Natural killer cell (primary cell): ENCODE data around the gene CERK. TPM values are rescaled to one million over a fixed set of nuclear protein-coding genes. Genes with fewer than 3 reads are reported as not detected.

Experiments used
- ATAC-seq, 3 donors: fragments of 150-1000 bp in 2 of 3; fragments of 200-7000 bp in 1 of 3; cut with Tn5 transposase; 1 replicate in 1 of 3; 2 replicates in 2 of 3; pipeline ENCODE4 v1.10.0; 2021; ENCODE audit warnings: mild to moderate bottlenecking in 2 of 3, moderate library complexity in 2 of 3
- DNase-seq, 2 donors: peaks; one replicate each; pipeline versions ENCODE4 v3.0.0 to v3.0.0-alpha.2; 2013 to 2021; ENCODE audit warnings: mixed read lengths in 1 of 2
- H3K27ac ChIP-seq: one replicate; pipeline ENCODE4 v1.5.1; 2013; ENCODE audit warnings: mild to moderate bottlenecking, low read length
- H3K27me3 ChIP-seq: one replicate; pipeline ENCODE4 v1.6.1; 2013; ENCODE audit warnings: low read length; ENCODE audit not compliant: control insufficient read depth, insufficient read depth
- H3K36me3 ChIP-seq: one replicate; pipeline ENCODE4 v1.6.1; 2013; ENCODE audit warnings: low read length; ENCODE audit not compliant: control insufficient read depth, insufficient read depth
- H3K4me1 ChIP-seq: one replicate; pipeline ENCODE4 v1.6.1; 2013; ENCODE audit warnings: low read length; ENCODE audit not compliant: control insufficient read depth, insufficient read depth
- H3K4me3 ChIP-seq: one replicate; pipeline ENCODE4 v1.5.1; 2013; ENCODE audit warnings: low read length
- H3K9me3 ChIP-seq: one replicate; pipeline ENCODE4 v1.6.1; 2013; ENCODE audit warnings: low read length; ENCODE audit not compliant: control insufficient read depth, insufficient read depth
- H3K27ac Mint-ChIP-seq, 2 donors: one replicate each; pipeline ENCODE4 v1.8.0; 2022; ENCODE audit warnings: mild to moderate bottlenecking in 2 of 2, mixed read lengths in 2 of 2, moderate library complexity in 1 of 2
- H3K27me3 Mint-ChIP-seq, 2 donors: one replicate each; pipeline ENCODE4 v1.8.0; 2022; ENCODE audit warnings: low read depth in 2 of 2, mixed read lengths in 2 of 2
- H3K36me3 Mint-ChIP-seq: one replicate; pipeline ENCODE4 v1.8.0; 2022; ENCODE audit warnings: mixed read lengths
- H3K4me1 Mint-ChIP-seq, 2 donors: one replicate each; pipeline ENCODE4 v1.8.0; 2022; ENCODE audit warnings: mixed read lengths in 2 of 2
- H3K4me3 Mint-ChIP-seq: one replicate; pipeline ENCODE4 v1.8.0; 2022; ENCODE audit warnings: mild to moderate bottlenecking, moderate library complexity, mixed read lengths
- H3K9me3 Mint-ChIP-seq, 2 donors: one replicate each; pipeline ENCODE4 v1.8.0; 2022; ENCODE audit warnings: mixed read lengths in 2 of 2
- CTCF ChIP-seq: fragments of 200-600 bp; IDR thresholded peaks from one replicate; pipeline ENCODE4 v1.8.0; 2022; ENCODE audit warnings: antibody characterized with exemption
- WGBS: methylation state at CpG from one replicate; pipeline ENCODE4 v1.1.7; 2013; ENCODE audit warnings: missing lambda C conversion rate; ENCODE audit not compliant: insufficient coverage; 5-methylcytosine and 5-hydroxymethylcytosine counted together
- intact Hi-C: fragments of 100-400 bp; cut with micrococcal nuclease; formaldehyde crosslinking; loops from one replicate; pipeline ENCODE4 v1.14.2; 2022
- total RNA-seq, 4 donors: library from RNA; stranded (reverse); fragments of 120-200 nt in 1 of 4; gene quantifications; one replicate each; pipeline versions ENCODE4 v1.2.3 to v1.2.4, GENCODE V29; 2013 to 2022

CERK gene
- total RNA-seq, 3 donors from 2014 or later (not counting 1 experiment from before 2014, with no cell fraction given) = 50.0 to 71.2 (median 55.6) TPM

DNA sequence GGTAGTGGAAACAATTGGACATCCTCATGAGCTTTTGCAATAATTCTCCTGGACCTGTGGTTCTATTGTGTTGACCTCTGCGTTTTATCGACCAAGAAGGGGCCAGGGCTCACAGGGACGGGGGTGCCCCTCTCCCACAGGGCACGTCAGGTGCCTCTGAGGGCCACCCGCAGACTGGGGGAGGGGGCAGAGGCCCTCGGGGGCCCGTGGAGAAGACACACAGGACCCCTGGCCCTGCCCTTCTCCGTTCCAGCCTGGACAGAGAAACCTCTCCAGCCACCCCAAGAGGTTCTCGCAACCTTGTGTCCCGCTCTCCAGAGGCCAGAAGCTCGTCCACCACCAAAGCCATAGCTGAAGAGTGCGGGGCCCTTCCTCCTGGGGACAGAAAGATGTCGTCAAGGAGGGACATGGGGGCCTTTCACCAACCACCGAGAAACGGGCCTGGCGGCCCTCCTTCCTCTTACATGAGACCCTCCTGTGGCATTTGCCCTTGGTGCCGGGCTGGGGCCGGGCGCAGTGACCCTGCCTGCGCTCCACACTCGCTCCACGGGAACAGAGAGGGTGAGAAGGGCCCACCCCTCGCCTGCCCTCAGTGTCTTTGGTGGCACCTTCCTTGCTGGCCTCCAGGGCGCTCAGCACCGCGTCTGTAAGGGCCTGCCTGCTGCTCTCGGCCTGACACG is 60.6 kb downstream of the CERK start:
- H3K36me3 ChIP-seq = peaks cover 14% of the 10 kb centered on the region
- Mint-ChIP-seq H3K36me3 (no peaks in the 10 kb centered on the region), H3K27me3 (no peaks in the 10 kb centered on the region), H3K9me3 (no peaks in the 10 kb centered on the region), H3K27ac (no peak overlapping the region), H3K4me3 (no peak overlapping the region), H3K4me1 (peaks cover 4 to 13% of the 10 kb centered on the region in 2 donors)
- H3K27me3 ChIP-seq = no peaks in the 10 kb centered on the region
- H3K4me1 ChIP-seq = peaks cover 29% of the 10 kb centered on the region
- TF ChIP-seq CTCF = no peak
- no peak for ATAC-seq
- intact Hi-C loops = no loop called here
- no peak for DNase-seq
- H3K4me3 ChIP-seq = no peak overlapping the region
- H3K27ac ChIP-seq = no peak overlapping the region
- no peaks in the 10 kb centered on the region for H3K9me3 ChIP-seq
- 93% methylated on average over 28 of the region's 28 CpGs for WGBS

- no peak for TF ChIP-seq CTCF
- no peak for ATAC-seq
- peaks cover 14% of the 10 kb centered on the region for H3K36me3 ChIP-seq
- no peaks in the 10 kb centered on the region for H3K27me3 ChIP-seq
- peaks cover 4 to 13% of the 10 kb centered on the region in 2 donors for H3K4me1 Mint-ChIP-seq
- intact Hi-C loops = no loop called here
- no peaks in the 10 kb centered on the region for H3K9me3 Mint-ChIP-seq
- no peak overlapping the region for H3K27ac Mint-ChIP-seq
- H3K4me3 Mint-ChIP-seq = no peak overlapping the region
- no peaks in the 10 kb centered on the region for H3K36me3 Mint-ChIP-seq
- DNase-seq = no peak
- H3K4me1 ChIP-seq = peaks cover 29% of the 10 kb centered on the region
- H3K9me3 ChIP-seq = no peaks in the 10 kb centered on the region
- H3K27ac ChIP-seq = no peak overlapping the region
- no peak overlapping the region for H3K4me3 ChIP-seq
- 95% methylated on average over 14 of the region's 14 CpGs for WGBS
- no peaks in the 10 kb centered on the region for H3K27me3 Mint-ChIP-seq
Observed at GRCh38 chr22:46676881-46677280, 61.2 kb downstream of the CERK start.

- ATAC-seq (no peak), DNase-seq (no peak)
- no peak overlapping the region for H3K27ac Mint-ChIP-seq
- no peak for TF ChIP-seq CTCF
- H3K9me3 Mint-ChIP-seq = no peaks in the 10 kb centered on the region
- no peak overlapping the region for H3K4me3 Mint-ChIP-seq
- Histone ChIP-seq H3K27me3 (no peaks in the 10 kb centered on the region), H3K27ac (no peak overlapping the region), H3K9me3 (no peaks in the 10 kb centered on the region), H3K36me3 (peaks cover 14% of the 10 kb centered on the region), H3K4me1 (peaks cover 29% of the 10 kb centered on the region), H3K4me3 (no peak overlapping the region)
- 88% methylated on average over 15 of the region's 15 CpGs for WGBS
- peaks cover 4 to 13% of the 10 kb centered on the region in 2 donors for H3K4me1 Mint-ChIP-seq
- intact Hi-C loops = no loop called here
- no peaks in the 10 kb centered on the region for H3K27me3 Mint-ChIP-seq
- no peaks in the 10 kb centered on the region for H3K36me3 Mint-ChIP-seq
Observed at GRCh38 chr22:46676479-46676878, 61.6 kb downstream of the CERK start.

GRCh38 chr22:46675938-46676337 is 62.1 kb downstream of the CERK start:
- H3K27me3 Mint-ChIP-seq = no peaks in the 10 kb centered on the region
- no peak overlapping the region for H3K4me3 Mint-ChIP-seq
- 91% methylated on average over 16 of the region's 16 CpGs for WGBS
- intact Hi-C loops = no loop called here
- H3K4me1 Mint-ChIP-seq = peaks cover 4 to 13% of the 10 kb centered on the region in 2 donors
- DNase-seq (no peak), ATAC-seq (no peak)
- Histone ChIP-seq H3K27ac (no peak overlapping the region), H3K36me3 (peaks cover 15% of the 10 kb centered on the region), H3K4me3 (no peak overlapping the region), H3K27me3 (no peaks in the 10 kb centered on the region), H3K9me3 (no peaks in the 10 kb centered on the region), H3K4me1 (peaks cover 29% of the 10 kb centered on the region)
- no peak for TF ChIP-seq CTCF
- no peaks in the 10 kb centered on the region for H3K36me3 Mint-ChIP-seq
- H3K27ac Mint-ChIP-seq = no peak overlapping the region
- H3K9me3 Mint-ChIP-seq = no peaks in the 10 kb centered on the region
